ENCODE data around the gene ETHE1. TPM values are rescaled to one million over a fixed set of nuclear protein-coding genes. Genes with fewer than 3 reads are reported as not detected.

Gene ETHE1
- total RNA-seq, 1 donor from 2014 or later = 57.3 TPM

DNA sequence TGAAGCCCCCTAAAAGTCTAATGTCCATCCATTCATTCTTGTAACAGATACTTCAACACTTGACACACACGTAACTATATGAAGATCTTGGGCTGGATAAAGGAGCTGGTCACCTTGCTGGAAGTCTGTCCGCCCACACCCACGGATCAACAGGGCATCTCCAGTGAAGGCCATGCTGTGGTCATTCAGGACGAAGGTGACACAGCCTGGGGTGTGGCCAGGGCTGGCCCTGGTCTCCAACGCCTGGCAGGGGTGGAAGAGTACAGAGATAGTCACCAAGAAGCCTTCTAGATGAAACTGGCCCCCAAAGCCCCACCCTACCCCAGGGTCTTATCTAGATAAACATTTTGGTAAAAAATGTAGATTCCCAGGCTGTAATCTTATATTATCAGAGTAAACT, 15.7 kb downstream of the ETHE1 start:
- DNase-seq (ENCODE audit: extremely low spot score, unreplicated experiment) = no peak
- Mint-ChIP-seq H3K27me3 (no peaks in the 10 kb centered on the region), H3K4me3 (no peak overlapping the region), H3K4me1 (ENCODE audit: unreplicated experiment) (no peaks in the 10 kb centered on the region), H3K36me3 (peaks cover 32% of the 10 kb centered on the region), H3K27ac (no peak overlapping the region), H3K9me3 (no peaks in the 10 kb centered on the region)
- TF ChIP-seq, protein P1, sequence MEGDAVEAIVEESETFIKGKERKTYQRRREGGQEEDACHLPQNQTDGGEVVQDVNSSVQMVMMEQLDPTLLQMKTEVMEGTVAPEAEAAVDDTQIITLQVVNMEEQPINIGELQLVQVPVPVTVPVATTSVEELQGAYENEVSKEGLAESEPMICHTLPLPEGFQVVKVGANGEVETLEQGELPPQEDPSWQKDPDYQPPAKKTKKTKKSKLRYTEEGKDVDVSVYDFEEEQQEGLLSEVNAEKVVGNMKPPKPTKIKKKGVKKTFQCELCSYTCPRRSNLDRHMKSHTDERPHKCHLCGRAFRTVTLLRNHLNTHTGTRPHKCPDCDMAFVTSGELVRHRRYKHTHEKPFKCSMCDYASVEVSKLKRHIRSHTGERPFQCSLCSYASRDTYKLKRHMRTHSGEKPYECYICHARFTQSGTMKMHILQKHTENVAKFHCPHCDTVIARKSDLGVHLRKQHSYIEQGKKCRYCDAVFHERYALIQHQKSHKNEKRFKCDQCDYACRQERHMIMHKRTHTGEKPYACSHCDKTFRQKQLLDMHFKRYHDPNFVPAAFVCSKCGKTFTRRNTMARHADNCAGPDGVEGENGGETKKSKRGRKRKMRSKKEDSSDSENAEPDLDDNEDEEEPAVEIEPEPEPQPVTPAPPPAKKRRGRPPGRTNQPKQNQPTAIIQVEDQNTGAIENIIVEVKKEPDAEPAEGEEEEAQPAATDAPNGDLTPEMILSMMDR (conservative IDR thresholded peaks at IDR 0.05) = no peak

DNA sequence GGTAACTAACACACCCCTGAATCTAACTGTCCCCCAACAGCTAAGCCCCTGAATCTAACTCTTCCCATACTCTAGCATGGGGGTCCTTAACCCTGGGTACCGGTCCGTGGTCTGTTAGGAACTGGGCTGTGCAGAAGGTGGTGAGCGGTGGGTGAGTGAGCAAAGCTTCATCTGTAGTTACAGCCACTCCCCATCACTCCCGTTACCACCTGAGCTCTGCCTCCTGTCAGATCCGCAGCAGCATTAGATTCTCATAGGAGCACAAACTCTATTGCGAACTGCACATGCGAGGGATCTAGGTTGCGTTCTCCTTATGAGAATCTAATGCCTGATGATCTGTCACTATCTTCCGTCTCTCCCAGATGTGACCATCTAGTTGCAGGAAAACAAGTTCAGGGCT, 16.3 kb downstream of the ETHE1 start:
- Mint-ChIP-seq H3K36me3 (peaks cover 32% of the 10 kb centered on the region), H3K27ac (no peak overlapping the region), H3K4me1 (ENCODE audit: unreplicated experiment) (no peaks in the 10 kb centered on the region), H3K9me3 (no peaks in the 10 kb centered on the region), H3K4me3 (no peak overlapping the region), H3K27me3 (no peaks in the 10 kb centered on the region)
- TF ChIP-seq, protein P1 (conservative IDR thresholded peaks at IDR 0.05) = no peak
- no peak for DNase-seq (ENCODE audit: extremely low spot score, unreplicated experiment)

DNA sequence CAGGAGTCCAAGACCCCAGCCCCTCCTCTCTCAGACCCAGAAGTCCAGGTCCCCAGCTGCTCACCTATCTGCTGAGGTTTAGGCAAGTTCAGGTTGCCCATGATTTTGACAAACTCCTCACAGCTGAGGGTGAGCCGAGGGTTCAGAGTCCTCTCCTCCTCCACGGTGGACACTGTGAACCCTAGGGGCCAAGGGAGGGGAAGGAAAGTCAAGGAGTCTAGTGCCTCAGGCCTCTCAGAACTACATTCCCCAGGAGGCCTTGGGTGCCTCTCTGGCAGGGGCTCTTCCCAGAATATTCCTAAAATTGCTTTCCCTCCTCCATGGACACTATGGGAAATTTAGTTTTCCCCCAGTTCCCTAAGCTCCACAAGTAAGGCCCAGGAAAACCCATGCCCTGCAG, 19.1 kb downstream of the ETHE1 start:
- no peaks in the 10 kb centered on the region for H3K9me3 Mint-ChIP-seq
- TF ChIP-seq, protein P1 (conservative IDR thresholded peaks at IDR 0.05) = no peak
- H3K27me3 Mint-ChIP-seq = no peaks in the 10 kb centered on the region
- no peak overlapping the region for H3K4me3 Mint-ChIP-seq
- peaks cover 16% of the 10 kb centered on the region for H3K4me1 Mint-ChIP-seq (ENCODE audit: unreplicated experiment)
- H3K36me3 Mint-ChIP-seq = peaks cover 36% of the 10 kb centered on the region
- H3K27ac Mint-ChIP-seq = peak overlapping the region; percentile 72
- DNase-seq (ENCODE audit: extremely low spot score, unreplicated experiment) = no peak

DNA sequence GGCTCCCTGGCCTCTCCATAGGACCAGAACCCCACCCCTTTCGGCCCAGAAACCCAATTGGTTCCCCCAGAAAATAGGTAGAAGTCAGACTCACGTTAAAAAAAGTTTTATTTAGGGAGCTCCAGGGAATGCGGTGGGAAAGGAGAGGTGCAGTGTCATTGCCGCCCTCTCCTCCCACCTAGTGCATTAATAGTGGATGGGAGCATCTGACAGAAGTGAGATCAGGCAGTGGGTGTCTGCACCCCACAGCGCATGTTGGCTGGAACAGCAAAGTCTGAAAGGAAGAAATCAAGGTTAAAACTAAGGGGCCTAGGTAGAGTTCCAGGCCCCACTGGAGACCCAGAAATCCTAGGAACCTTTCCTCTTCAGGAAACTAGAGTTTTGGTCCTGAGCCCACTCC, 20.4 kb downstream of the ETHE1 start:
- no peaks in the 10 kb centered on the region for H3K27me3 Mint-ChIP-seq
- no peak overlapping the region for H3K4me3 Mint-ChIP-seq
- peaks cover 27% of the 10 kb centered on the region for H3K36me3 Mint-ChIP-seq
- peak overlapping the region; percentile 59 for H3K27ac Mint-ChIP-seq
- DNase-seq (ENCODE audit: extremely low spot score, unreplicated experiment) = no peak
- TF ChIP-seq, protein P1 (conservative IDR thresholded peaks at IDR 0.05) = no peak
- H3K9me3 Mint-ChIP-seq = no peaks in the 10 kb centered on the region
- H3K4me1 Mint-ChIP-seq (ENCODE audit: unreplicated experiment) = peaks cover 19% of the 10 kb centered on the region

DNA sequence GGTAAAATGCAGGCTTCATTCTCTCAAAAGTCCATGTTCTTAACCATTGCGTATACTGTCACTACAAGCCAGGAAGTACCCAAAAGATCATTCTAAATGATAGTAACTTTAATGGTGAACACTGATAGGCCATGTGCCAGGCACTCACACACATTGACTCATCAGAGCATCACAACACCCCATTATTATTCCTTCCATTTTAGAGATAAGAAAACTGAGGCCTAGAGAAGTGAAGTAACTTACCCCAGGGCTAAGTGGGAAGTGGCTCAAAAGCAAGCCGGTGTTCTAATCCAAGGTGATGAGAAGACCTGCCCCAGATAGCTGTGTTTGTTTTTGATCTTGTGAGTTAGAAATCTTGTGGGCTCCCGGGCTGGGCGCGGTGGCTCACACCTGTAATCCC, 21.1 kb downstream of the ETHE1 start:
- H3K27me3 Mint-ChIP-seq = no peaks in the 10 kb centered on the region
- no peak overlapping the region for H3K4me3 Mint-ChIP-seq
- H3K36me3 Mint-ChIP-seq = peaks cover 21% of the 10 kb centered on the region
- H3K27ac Mint-ChIP-seq = peak overlapping the region; percentile 97
- peaks cover 20% of the 10 kb centered on the region for H3K4me1 Mint-ChIP-seq (ENCODE audit: unreplicated experiment)
- DNase-seq (ENCODE audit: extremely low spot score, unreplicated experiment) = no peak
- H3K9me3 Mint-ChIP-seq = no peaks in the 10 kb centered on the region
- TF ChIP-seq, protein P1 (conservative IDR thresholded peaks at IDR 0.05) = no peak

DNA sequence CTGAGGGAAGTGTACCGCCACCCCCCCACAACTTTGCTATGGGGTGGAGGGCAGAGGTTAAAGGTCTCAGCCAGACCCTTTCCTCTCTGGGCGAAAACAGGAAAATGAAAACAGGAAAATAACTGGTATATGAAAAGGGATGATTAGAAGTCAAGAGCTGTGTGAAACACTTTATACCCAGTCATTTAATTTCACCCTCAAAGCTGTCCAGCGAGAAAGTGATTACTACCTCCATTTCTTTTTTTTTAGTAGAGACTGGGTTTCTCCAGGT, 21.9 kb downstream of the ETHE1 start:
- peaks cover 23% of the 10 kb centered on the region for H3K4me1 Mint-ChIP-seq (ENCODE audit: unreplicated experiment)
- H3K27ac Mint-ChIP-seq = peak overlapping the region; percentile 97

More for the DNA sequence above, 21.9 kb downstream of the ETHE1 start:
- no peaks in the 10 kb centered on the region for H3K27me3 Mint-ChIP-seq
- H3K4me3 Mint-ChIP-seq = peak overlapping the region; percentile 61
- H3K36me3 Mint-ChIP-seq = peaks cover 20% of the 10 kb centered on the region
- no peak for DNase-seq (ENCODE audit: extremely low spot score, unreplicated experiment)
- TF ChIP-seq, protein P1 (conservative IDR thresholded peaks at IDR 0.05) = no peak
- H3K9me3 Mint-ChIP-seq = no peaks in the 10 kb centered on the region
